Neuron (in vitro differentiated cells): Measurements from ENCODE around the gene PDE4D.

Experiments
- H2AFZ ChIP-seq: one replicate; pipeline ENCODE4 v1.6.1; 2013; ENCODE audit warnings: low read depth, mild to moderate bottlenecking, inconsistent platforms, low read length, moderate library complexity
- H3K27me3 ChIP-seq: one replicate; pipeline ENCODE4 v1.6.1; 2013; ENCODE audit warnings: low read length; ENCODE audit not compliant: insufficient read depth
- H3K36me3 ChIP-seq: one replicate; pipeline ENCODE4 v1.6.1; 2013; ENCODE audit warnings: low read length; ENCODE audit not compliant: insufficient read depth
- H3K4me1 ChIP-seq: one replicate; pipeline ENCODE4 v1.6.1; 2013; ENCODE audit warnings: low read length; ENCODE audit not compliant: insufficient read depth
- H3K4me3 ChIP-seq: 2 replicates; pipeline ENCODE4 v1.5.1; 2013; ENCODE audit warnings: mild to moderate bottlenecking, low read length, moderate library complexity
- H3K9me3 ChIP-seq: one replicate; pipeline ENCODE4 v1.6.1; 2013; ENCODE audit warnings: low read length

Gene PDE4D

GRCh38 chr5:59655693-59656309, 237.7 kb downstream of the PDE4D start:
- no peak overlapping the region for H2AFZ ChIP-seq
- no peaks in the 10 kb centered on the region for H3K27me3 ChIP-seq
- H3K36me3 ChIP-seq, result no peaks in the 10 kb centered on the region

GRCh38 chr5:59654691-59655090, 238.8 kb downstream of the PDE4D start:
- H3K27me3 ChIP-seq, result no peaks in the 10 kb centered on the region
- H2AFZ ChIP-seq, result no peak overlapping the region
- H3K4me1 ChIP-seq, result no peaks in the 10 kb centered on the region
- H3K4me3 ChIP-seq, result no peak overlapping the region
- no peaks in the 10 kb centered on the region for H3K36me3 ChIP-seq
- H3K9me3 ChIP-seq, result no peaks in the 10 kb centered on the region

More at GRCh38 chr5:59655693-59656309, 237.7 kb downstream of the PDE4D start:
- Histone ChIP-seq H3K9me3 (no peaks in the 10 kb centered on the region), H3K4me1 (peaks cover 7% of the 10 kb centered on the region), H3K4me3 (no peak overlapping the region)

GRCh38 chr5:59652449-59652848, 241.1 kb downstream of the PDE4D start:
- no peaks in the 10 kb centered on the region for H3K4me1 ChIP-seq
- no peak overlapping the region for H3K4me3 ChIP-seq
- H2AFZ ChIP-seq, result no peak overlapping the region
- H3K9me3 ChIP-seq, result no peaks in the 10 kb centered on the region
- no peaks in the 10 kb centered on the region for H3K27me3 ChIP-seq
- no peaks in the 10 kb centered on the region for H3K36me3 ChIP-seq

GRCh38 chr5:59648949-59649921, 244.3 kb downstream of the PDE4D start:
- H3K9me3 ChIP-seq, result no peaks in the 10 kb centered on the region
- no peak overlapping the region for H3K4me3 ChIP-seq
- no peaks in the 10 kb centered on the region for H3K4me1 ChIP-seq
- H2AFZ ChIP-seq, result no peak overlapping the region
- H3K36me3 ChIP-seq, result no peaks in the 10 kb centered on the region
- no peaks in the 10 kb centered on the region for H3K27me3 ChIP-seq

- Histone ChIP-seq H2AFZ (no peak overlapping the region), H3K4me3 (no peak overlapping the region), H3K36me3 (no peaks in the 10 kb centered on the region), H3K4me1 (no peaks in the 10 kb centered on the region), H3K27me3 (no peaks in the 10 kb centered on the region), H3K9me3 (no peaks in the 10 kb centered on the region)
Observed at GRCh38 chr5:59648038-59648831, 245.3 kb downstream of the PDE4D start.

GRCh38 chr5:59645380-59645779, 248.1 kb downstream of the PDE4D start:
- Histone ChIP-seq H3K9me3 (no peaks in the 10 kb centered on the region), H3K4me3 (no peak overlapping the region), H2AFZ (no peak overlapping the region), H3K4me1 (no peaks in the 10 kb centered on the region), H3K27me3 (no peaks in the 10 kb centered on the region), H3K36me3 (no peaks in the 10 kb centered on the region)

- Histone ChIP-seq H3K36me3 (no peaks in the 10 kb centered on the region), H3K27me3 (no peaks in the 10 kb centered on the region), H3K4me1 (no peaks in the 10 kb centered on the region), H3K9me3 (no peaks in the 10 kb centered on the region), H3K4me3 (no peak overlapping the region), H2AFZ (no peak overlapping the region)
Observed at GRCh38 chr5:59640411-59640810, 253.1 kb downstream of the PDE4D start.

- Histone ChIP-seq H3K4me1 (no peaks in the 10 kb centered on the region), H3K36me3 (no peaks in the 10 kb centered on the region), H3K9me3 (no peaks in the 10 kb centered on the region), H3K27me3 (no peaks in the 10 kb centered on the region), H2AFZ (no peak overlapping the region), H3K4me3 (no peak overlapping the region)
Observed at GRCh38 chr5:59637884-59638580, 255.5 kb downstream of the PDE4D start.

GRCh38 chr5:59629561-59629960, 264.0 kb downstream of the PDE4D start:
- no peak overlapping the region for H2AFZ ChIP-seq
- no peaks in the 10 kb centered on the region for H3K9me3 ChIP-seq
- H3K27me3 ChIP-seq, result no peaks in the 10 kb centered on the region
- H3K4me1 ChIP-seq, result no peaks in the 10 kb centered on the region
- no peak overlapping the region for H3K4me3 ChIP-seq
- no peaks in the 10 kb centered on the region for H3K36me3 ChIP-seq

- Histone ChIP-seq H3K27me3 (no peaks in the 10 kb centered on the region), H2AFZ (no peak overlapping the region), H3K9me3 (no peaks in the 10 kb centered on the region), H3K4me1 (no peaks in the 10 kb centered on the region), H3K4me3 (no peak overlapping the region), H3K36me3 (no peaks in the 10 kb centered on the region)
Observed at GRCh38 chr5:59628062-59628828, 265.3 kb downstream of the PDE4D start.

- H3K4me3 ChIP-seq, result no peak overlapping the region
- H3K27me3 ChIP-seq, result no peaks in the 10 kb centered on the region
- H3K9me3 ChIP-seq, result no peaks in the 10 kb centered on the region
- H3K4me1 ChIP-seq, result no peaks in the 10 kb centered on the region
- H3K36me3 ChIP-seq, result no peaks in the 10 kb centered on the region
- no peak overlapping the region for H2AFZ ChIP-seq
Observed at GRCh38 chr5:59624898-59625297, 268.6 kb downstream of the PDE4D start.

GRCh38 chr5:59622848-59623247, 270.7 kb downstream of the PDE4D start:
- H2AFZ ChIP-seq, result no peak overlapping the region
- no peaks in the 10 kb centered on the region for H3K4me1 ChIP-seq
- no peaks in the 10 kb centered on the region for H3K9me3 ChIP-seq
- no peaks in the 10 kb centered on the region for H3K27me3 ChIP-seq
- no peak overlapping the region for H3K4me3 ChIP-seq
- H3K36me3 ChIP-seq, result no peaks in the 10 kb centered on the region
